HG03571 (cell line): ENCODE results near the gene GPN1.
"Not testable (repeated sequence)": the region's sequence is repeated elsewhere in the genome, so short reads cannot be mapped to it uniquely, and the experiment has no call there.

Experiments
- ATAC-seq: cut with Tn5 transposase; IDR thresholded peaks from one replicate; pipeline ENCODE4 v1.9.1; 2021; ENCODE audit not compliant: unreplicated experiment

Gene GPN1

DNA sequence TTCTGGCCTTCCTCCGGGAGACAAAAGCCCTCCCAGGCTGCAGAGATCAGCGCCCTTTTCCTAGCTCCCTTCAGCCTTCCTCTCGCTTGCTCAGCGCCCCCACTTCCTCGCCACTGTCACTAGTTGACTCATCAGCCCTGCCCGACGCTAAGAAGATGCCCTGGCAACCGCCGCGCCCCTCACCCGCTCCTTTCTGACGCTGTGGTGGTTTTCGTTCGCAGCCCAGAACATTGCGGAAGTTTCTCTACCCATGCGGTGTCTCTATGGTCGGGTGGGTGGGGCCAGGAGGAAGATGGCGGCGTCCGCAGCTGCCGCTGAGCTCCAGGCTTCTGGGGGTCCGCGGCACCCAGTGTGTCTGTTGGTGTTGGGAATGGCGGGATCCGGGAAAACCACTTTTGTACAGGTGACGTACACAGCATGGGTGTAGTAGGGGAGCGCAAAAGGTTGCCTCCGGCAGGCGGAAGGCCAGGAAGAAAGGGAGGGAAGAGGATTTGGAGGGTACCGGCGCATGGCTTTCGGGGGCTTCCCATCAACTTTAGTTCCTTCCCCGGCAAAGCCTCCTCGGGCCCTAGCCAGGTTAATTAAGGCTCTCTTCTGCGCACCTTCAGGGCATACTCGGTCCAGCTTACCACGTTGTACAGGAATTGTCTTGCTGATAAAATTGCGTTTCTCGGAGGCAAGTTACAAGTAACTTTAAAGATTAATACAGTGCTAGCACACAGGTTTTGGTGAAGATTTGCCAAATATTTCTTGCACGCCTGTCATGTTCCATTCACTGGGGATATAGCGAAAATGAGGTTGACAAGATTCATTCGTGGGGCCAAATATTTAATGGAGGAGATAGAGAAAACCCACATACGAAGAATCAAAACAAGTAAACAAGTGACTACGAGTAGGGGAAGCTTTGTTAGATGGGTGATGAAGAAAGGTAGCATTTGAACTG lies at the start of gene GPN1, which contains the start of gene CCDC121:
Gene GPN1 (plus strand): TSS at position 284 of the 943 bp plus-strand sequence. CDS start 9 bp downstream, at position 293.
Gene CCDC121 (minus strand): TSS at position 246 of the 943 bp plus-strand sequence. CDS start 1,213 bp downstream, outside the sequence.
- ATAC-seq, result peak; percentile 95

DNA sequence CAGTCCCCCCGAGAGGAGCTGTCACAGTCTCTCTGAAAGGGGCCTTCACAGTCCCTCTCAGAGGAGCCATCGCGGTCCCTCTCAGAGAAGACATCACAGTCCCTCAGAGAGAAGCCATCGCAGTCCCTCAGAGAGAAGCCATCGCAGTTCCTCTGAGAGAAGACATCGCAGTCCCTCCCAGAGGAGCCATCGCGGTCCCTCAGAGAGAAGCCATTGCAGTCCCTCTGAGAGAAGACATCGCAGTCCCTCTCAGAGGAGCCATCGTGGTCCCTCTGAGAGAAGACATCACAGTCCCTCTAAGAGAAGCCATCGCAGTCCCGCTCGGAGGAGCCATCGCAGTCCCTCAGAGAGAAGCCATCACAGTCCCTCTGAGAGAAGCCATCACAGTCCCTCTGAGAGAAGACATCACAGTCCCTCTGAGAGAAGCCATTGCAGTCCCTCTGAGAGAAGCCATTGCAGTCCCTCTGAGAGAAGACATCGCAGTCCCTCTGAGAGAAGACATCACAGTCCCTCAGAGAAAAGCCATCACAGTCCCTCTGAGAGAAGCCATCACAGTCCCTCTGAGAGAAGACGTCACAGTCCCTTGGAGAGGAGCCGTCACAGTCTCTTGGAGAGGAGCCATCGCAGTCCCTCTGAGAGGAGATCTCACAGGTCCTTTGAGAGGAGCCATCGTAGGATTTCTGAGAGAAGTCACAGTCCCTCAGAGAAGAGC lies 47.3 kb upstream of the GPN1 start:
- ATAC-seq, result no peak

DNA sequence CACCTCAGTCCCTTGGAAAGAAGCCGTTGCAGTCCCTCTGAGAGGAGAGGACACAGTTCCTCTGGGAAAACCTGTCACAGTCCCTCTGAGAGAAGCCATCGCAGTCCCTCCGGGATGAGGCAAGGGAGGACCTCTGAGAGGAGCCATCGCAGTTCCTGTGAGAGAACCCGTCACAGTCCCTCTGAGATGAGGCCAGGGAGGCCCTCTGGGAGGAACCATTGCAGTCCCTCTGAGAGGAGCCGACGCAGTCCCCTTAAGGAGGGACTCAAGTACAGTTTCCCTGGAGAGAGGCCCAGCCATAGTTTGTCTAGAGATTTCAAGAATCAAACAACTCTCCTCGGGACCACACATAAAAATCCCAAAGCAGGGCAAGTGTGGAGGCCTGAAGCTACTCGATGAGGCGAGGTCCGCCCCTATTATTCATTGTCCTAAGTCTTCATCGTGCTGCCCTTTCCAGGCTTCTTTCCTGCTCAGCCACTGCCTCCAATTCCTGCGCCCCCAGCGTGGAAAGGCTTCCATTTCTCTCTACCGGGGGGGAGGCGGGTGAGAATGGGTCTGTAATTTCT lies 46.6 kb upstream of the GPN1 start:
- no peak for ATAC-seq

DNA sequence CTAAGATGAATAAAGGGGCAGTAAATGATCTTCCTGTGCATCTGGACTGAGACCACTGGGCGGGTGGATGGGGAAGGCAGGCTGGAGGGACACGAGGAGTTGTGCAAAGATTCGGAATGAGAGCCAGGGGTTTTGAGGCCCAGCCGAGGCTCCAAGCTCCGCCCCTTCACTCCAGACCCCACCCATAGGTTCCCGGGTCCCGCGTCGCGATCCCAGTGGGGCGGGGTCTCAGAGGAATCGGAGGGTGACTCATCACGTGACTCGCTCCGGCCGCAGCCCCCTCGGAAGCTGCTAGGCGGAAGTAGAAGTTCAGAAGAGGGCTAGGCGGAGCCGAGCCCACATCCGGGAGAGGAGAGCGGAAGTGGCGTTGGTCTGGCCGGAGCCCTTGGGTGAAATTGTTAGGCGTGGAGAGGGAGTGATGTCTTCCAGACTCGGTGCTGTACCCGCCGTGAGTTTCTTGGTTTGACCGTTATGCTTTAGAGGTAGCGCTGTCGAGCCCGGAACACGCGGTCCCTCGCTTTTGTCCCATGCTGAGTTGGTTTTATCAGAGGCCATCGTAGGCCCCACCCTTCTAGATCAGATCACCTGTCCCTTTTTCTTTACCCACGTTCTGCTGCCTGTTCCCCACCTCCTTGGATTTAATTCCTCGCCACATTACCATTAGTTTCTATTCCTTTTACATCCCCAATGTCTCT lies 46.0 kb upstream of the GPN1 start, which contains the start of gene ZNF512:
Gene ZNF512 (plus strand): TSS at position 348 of the 695 bp plus-strand sequence. CDS start 71 bp downstream, at position 419.
- peak; percentile 88 for ATAC-seq

DNA sequence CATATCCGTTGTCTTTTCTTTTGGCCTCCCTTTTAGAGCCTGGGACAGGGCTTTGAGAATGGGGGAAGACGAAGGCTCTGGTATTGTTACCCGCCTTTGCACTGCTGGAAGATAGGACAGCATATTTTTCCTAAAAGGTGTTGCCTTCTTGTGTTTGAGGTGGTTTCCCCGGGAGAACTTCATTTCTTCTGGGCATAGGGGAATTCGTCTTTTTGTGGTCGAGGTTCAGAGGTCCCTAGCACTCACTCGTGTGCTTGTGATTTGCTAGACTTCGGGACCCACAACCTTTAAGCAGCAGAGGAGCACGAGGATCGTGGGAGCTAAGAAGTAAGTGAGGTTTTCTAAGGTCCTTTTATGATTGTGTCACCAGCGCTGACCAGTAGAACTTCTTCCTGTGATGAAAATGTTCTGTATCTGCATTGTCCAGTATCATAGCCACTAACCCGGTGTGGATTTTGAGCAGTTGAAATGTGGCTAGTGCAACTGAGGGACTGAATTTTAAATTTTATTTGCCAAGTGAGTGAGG lies 45.4 kb upstream of the GPN1 start:
- ATAC-seq, result no peak

DNA sequence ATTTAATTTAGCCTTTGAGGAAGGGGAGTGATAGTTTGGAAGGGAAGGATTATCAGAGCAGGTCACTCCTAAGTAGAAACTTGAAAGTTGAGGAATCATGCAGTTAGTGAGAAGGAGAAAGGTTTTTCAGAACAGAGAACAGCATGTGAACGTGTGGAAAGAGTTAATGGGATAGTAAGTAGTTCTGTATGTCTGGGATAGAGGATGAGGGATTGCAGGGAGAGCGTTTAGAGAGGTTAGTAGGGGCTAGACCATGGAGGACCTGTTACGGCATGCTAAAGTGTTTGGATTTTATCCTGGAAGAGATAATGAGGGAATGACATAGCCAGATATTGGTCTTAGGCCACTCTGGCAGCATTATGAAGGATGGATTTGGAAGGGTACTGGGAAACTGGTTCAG lies 44.3 kb upstream of the GPN1 start:
- no peak for ATAC-seq

DNA sequence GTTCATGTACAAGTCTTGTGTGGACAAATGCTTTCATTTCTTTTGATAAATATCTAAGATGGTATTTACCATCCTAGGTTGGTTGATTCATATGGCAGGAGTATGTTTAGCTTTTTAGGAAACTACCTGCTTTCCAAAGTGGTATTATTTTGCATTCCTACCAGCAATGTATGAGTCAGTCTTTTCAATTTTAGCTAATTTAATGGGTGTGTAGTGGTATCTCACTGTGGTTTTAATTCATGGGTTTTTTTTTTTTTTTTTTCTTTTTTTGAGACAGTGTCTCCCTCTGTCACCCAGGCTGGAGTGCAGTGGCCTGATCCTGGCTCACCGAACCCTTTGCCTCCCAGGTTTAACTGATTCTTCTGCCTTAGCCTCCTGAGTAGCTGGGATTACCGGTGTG lies 41.8 kb upstream of the GPN1 start:
- ATAC-seq, result no peak

DNA sequence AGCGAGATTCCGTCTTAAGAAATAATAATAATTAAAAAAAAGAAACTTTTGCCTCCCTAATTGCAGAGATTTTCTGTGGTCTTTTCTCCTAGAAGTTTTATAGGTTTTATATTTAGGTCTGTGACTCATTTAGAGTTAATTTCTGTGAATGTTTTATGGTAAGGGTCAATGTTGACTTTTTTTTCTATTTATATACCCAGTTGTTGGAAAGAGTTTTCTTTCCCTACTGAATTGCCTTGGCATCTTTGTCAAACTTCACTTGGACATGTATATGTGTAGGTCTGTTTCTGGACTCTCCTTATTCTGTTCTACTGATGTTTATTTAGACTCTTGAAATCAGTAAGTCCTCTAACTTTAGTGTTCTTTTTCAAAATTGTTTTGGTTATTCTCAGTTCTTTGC lies 40.5 kb upstream of the GPN1 start:
- no peak for ATAC-seq

DNA sequence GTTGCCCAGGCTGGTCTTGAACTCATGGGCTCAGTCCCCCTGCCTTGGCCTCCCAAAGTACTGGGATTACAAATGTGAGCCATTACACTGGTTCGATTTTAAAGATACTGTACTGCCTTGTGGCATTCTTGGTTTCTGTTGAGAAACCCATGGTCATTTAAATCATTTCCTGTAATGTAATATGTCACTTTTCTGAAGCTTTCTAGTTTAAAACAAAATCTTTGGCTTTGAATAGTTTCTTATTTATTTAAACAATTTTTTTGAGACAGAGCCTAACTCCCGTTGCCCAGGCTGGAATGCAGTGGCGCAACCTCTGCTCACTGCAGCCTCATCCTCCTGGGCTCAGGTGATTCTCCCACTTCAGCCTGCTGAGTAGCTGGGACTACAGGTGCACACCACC lies 37.1 kb upstream of the GPN1 start:
- no peak for ATAC-seq

DNA sequence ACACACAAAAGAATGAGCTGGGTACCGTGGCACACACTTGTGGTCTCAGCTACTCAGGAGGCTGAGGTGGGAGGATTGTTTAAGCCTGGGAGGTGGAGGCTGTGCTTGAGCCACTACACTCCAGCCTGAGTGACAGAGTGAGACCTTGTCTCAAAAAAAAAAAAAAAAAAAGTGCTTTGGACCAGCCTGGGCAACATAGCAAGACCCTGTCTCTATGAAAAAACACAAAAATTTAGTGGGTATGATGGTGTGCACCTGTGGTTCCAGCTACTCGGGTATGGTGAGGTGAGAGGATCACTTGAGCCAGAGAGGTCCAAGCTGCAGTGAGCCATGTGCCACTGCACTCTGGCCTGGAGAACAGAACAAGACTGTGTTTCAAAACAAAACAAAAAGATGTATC lies 35.6 kb upstream of the GPN1 start:
- no peak for ATAC-seq

DNA sequence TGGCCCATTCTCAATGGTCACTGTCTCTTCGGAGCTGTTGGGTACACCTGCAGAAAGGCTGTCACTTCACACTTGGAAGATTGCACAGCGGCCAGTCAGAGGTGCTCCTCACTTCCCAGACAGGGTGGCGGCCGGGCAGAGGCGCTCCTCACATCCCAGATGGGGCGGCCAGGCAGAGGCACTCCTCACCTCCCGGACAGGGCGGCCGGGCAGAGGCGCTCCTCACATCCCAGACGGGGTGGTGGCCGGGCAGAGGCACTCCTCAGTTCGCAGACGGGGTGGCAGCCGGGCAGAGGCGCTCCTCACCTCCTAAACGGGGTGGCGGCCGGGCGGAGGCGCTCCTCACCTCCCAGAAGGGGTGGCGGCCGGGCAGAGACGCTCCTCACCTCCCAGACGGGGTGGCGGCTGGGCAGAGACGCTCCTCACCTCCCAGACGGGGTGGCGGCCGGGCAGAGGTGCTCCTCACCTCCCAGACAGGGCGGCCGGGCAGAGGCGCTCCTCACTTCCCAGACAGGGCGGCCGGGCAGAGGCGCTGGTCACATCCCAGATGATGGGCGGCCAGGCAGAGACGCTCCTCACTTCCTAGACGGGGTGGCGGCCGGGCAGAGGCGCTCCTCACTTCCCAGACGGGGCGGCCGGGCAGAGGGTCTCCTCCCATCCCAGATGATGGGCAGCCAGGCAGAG lies 34.7 kb upstream of the GPN1 start:
- ATAC-seq, result not testable (repeated sequence)

DNA sequence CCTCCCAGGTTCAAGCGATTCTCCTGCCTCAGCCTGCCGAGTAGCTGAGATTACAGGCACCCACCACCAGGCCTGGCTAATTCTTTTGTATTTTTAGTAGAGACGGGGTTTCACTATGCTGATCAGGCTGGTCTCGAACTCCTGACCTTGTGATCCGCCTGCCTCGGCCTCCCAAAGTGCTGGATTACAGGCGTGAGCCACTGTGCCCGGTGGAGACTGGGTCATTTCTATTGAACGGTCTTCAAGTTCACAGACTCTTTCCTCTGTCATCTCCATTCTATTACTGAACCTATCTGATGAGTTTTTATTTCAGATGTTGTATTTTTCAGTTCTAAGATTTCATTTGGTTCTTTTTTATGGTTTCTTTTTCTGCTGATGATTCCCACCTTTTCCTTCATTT lies 33.4 kb upstream of the GPN1 start:
- ATAC-seq, result not testable (repeated sequence)

DNA sequence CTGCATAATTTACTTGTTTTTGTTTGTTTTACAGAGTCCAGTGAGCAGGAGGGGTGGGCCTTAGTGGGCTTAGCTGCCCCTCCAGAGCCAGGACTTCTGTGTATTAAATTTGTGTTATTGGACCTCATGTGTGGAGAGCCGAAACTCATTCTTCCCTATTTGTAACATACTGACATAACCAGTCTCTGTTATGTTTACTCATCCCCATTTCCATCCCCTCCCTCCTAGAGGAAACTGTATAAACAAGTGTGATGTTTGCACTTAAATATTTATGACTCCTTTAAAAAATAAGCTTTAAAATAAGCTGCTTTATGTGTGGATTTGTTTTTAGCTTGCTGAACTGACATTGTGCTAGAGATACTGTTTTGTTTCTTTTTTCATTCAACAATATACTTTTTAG lies 32.2 kb upstream of the GPN1 start:
- ATAC-seq, result no peak

DNA sequence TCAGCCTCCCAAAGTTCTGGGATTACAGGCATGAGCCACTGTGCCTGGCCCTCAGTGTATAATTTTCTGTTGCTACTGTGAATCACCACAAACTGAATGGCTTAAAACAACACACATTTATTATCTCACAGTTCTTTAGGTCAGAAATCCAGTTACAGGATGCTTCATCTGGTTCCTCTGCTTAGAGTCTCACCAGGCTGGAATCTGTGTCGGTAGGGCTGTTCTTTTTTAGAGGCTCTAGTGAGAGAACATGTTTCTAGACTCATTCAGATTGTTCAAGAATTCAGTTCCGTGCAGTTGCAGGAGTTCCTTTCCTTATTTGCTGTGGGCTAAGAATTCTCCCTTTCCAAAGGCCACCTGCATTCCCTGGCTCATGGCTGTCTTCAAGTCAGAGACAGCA lies 22.2 kb upstream of the GPN1 start:
- ATAC-seq, result no peak

DNA sequence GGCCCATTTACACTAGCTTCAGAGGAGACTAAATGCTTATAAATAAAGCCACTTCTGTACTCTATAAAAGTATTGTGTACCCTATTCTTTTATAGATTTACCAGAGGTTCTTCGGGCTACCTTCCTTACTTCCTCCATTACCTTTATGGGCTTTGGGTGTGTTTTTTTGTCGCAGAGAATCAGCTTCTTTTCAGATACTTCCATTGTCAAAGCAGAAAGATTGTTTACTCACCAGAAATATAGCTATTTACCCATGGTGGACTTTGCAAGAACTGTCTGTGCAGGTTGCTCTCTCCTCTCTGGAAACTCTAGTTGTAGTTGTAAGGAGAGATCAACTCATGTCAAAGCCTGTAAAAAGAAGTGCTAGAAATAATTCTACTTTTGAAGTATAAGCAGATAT lies 14.9 kb upstream of the GPN1 start:
- no peak for ATAC-seq

DNA sequence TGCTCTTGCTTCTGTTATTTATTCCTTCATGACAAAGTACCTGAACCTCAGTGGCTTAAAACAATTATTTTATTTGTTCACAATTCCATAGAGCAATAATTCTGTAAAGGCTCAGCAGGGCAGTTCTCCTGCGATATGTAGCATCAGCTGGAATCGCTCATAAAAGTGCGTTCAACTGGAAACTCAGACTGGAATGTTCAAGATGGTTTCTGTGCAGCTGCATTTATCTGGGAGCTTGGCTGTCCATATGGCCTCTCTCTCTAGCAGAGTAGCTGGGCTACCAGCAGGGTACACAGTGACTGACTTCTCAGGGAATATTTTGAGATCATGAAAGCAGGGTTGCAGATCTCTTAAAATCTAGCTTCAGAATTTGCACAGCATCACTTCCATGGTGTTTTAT lies 13.5 kb upstream of the GPN1 start:
- ATAC-seq, result no peak

DNA sequence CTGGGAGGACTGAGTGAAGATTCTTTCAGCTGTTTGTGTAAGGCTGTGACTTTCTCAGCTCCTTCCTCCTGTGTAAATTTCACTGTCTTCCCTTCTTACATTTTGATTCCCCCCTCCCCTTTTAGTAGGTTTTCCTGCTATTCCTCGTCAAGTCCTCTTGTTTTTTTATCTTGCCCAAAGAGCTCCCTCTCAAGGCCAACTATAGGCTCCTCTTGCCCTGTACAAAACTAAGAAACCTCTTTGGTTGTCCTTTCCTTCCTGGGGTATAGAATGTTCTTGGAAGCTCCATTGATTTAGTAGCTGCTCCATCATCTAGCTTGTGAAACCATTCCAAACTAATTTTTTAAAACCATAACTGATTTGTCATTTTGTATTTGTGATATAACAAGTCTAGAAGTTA lies 7.3 kb upstream of the GPN1 start:
- no peak for ATAC-seq

DNA sequence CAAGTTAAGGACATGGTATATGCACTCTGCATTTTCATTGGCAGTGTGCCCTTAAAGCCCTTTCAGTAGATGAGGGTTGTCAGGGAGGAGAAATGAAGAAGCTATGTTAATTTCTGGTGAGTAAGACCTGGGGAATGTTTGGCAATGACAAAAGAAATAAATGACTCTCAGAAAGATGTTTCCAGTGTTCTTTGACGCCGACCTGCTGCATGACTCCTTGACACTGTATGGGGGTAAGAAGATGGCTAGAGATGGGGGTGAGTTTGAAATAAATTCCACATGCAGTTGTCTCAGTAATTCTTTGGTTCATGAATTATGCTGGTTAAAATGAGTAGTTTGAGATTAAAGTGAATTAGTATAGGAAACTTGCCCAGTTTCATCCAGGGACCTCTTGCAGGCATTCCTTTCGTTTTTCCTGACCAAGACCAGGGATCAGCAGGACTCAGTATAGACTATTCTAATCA lies 5.9 kb upstream of the GPN1 start:
- no peak for ATAC-seq

DNA sequence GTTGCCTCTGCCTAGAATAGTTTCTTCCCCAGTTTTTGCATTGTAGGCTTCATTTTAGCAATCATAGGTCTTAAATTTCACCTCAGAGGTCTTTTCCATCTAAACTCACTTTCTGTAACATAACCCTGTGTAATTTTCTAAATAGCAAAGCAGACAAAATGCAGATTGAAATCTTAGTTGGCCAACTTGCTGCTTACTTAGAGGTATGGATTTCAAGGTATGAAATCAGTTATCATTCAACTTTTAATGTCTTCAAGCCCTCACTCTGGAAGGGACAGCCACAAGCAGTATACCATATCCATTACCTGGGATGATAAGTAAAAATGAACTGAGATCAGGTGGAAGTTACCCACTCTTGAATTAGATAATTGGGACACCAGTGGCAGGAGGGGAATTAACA lies 3.9 kb upstream of the GPN1 start:
- ATAC-seq, result no peak

DNA sequence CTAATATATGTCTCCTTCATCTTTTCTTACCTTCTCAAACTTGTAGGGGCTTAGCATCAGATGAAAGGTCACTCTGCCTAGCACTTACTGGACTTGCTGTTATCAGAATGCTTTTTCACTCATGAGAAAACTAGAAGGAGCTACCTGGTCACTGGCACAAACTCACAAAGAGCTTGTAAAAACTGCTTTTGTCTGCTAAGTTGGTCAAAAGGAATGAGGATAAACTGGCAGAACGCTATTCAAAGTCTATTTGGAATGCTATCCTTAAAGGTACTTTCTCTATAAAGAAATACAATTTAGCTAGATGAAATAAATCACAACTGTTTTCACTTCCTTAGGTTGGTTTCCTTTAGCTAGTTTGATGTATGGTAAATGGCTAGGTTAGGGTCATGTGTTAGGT lies 2.5 kb upstream of the GPN1 start:
- ATAC-seq, result not testable (repeated sequence)
